Stomach smooth muscle (tissue), 2 donors: Measurements from ENCODE around the gene CD4.

Experiments
- H3K27ac ChIP-seq: one replicate; pipeline ENCODE4 v1.7.0; 2013; ENCODE audit warnings: mild to moderate bottlenecking, low read length, inconsistent platforms
- H3K27me3 ChIP-seq, 2 donors: one replicate each; pipeline ENCODE4 v1.7.0; 2013; ENCODE audit warnings: low read length in 2 of 2; ENCODE audit not compliant: insufficient read depth in 2 of 2, control insufficient read depth in 1 of 2
- H3K36me3 ChIP-seq, 2 donors: one replicate each; pipeline ENCODE4 v1.7.0; 2013; ENCODE audit warnings: low read length in 2 of 2; ENCODE audit not compliant: control insufficient read depth in 2 of 2, insufficient read depth in 2 of 2
- H3K4me1 ChIP-seq: one replicate; pipeline ENCODE4 v1.7.0; 2013; ENCODE audit warnings: low read length; ENCODE audit not compliant: control insufficient read depth, insufficient read depth
- H3K4me3 ChIP-seq, 2 donors: one replicate each; pipeline ENCODE4 v1.7.0; 2013; ENCODE audit warnings: low read length in 2 of 2
- H3K9ac ChIP-seq, 2 donors: one replicate each; pipeline ENCODE4 v1.7.0; 2013; ENCODE audit warnings: low read length in 2 of 2, mild to moderate bottlenecking in 1 of 2
- H3K9me3 ChIP-seq, 2 donors: one replicate each; pipeline ENCODE4 v1.7.0; 2013; ENCODE audit warnings: low read length in 2 of 2; ENCODE audit not compliant: control insufficient read depth in 2 of 2
- donor health status: healthy.
- donor health status: Pancreatic carcinoma.

Gene CD4

GRCh38 chr12:6771509-6772330 lies 17.6 kb upstream of the CD4 start:
- Histone ChIP-seq H3K4me1 (peaks cover 46% of the 10 kb centered on the region), H3K4me3 (no peak overlapping the region), H3K36me3 (peaks cover 11 to 13% of the 10 kb centered on the region in 2 donors), H3K9me3 (no peaks in the 10 kb centered on the region), H3K27me3 (no peaks in the 10 kb centered on the region), H3K27ac (peak overlapping the region; percentile 24), H3K9ac (no peak overlapping the region)

GRCh38 chr12:6772331-6772695 lies 17.0 kb upstream of the CD4 start, which contains the start of gene LAG3:
TSS of gene LAG3 (plus strand) at chr12:6772520. CDS start at chr12:6772853, 333 bp downstream.
- Histone ChIP-seq H3K36me3 (peaks cover 11 to 13% of the 10 kb centered on the region in 2 donors), H3K4me1 (peaks cover 46% of the 10 kb centered on the region), H3K9me3 (no peaks in the 10 kb centered on the region), H3K4me3 (peak within 1 kb of the TSS in 1 of 2 donors; percentile 57), H3K9ac (peak within 1 kb of the TSS in 1 of 2 donors; percentile 27), H3K27me3 (no peaks in the 10 kb centered on the region), H3K27ac (peak within 1 kb of the TSS; percentile 31)

- Histone ChIP-seq H3K27ac (peak overlapping the region; percentile 31), H3K27me3 (no peaks in the 10 kb centered on the region), H3K9me3 (no peaks in the 10 kb centered on the region), H3K36me3 (peaks cover 11 to 13% of the 10 kb centered on the region in 2 donors), H3K9ac (peak overlapping the region in 1 of 2 donors; percentile 27), H3K4me1 (peaks cover 46% of the 10 kb centered on the region), H3K4me3 (peak overlapping the region in 1 of 2 donors; percentile 57)
Observed at GRCh38 chr12:6772726-6773589, 16.4 kb upstream of the CD4 start.

GRCh38 chr12:6773590-6774351 lies 15.6 kb upstream of the CD4 start:
- Histone ChIP-seq H3K27ac (no peak overlapping the region), H3K27me3 (no peaks in the 10 kb centered on the region), H3K4me3 (peak overlapping the region; percentile 8 to 57), H3K9ac (peak overlapping the region in 1 of 2 donors; percentile 27), H3K36me3 (peaks cover 11 to 13% of the 10 kb centered on the region in 2 donors), H3K9me3 (no peaks in the 10 kb centered on the region), H3K4me1 (peaks cover 46% of the 10 kb centered on the region)

GRCh38 chr12:6774499-6775062 lies 14.7 kb upstream of the CD4 start:
- Histone ChIP-seq H3K4me3 (no peak overlapping the region), H3K27ac (no peak overlapping the region)

GRCh38 chr12:6775185-6776174 lies 13.8 kb upstream of the CD4 start:
- no peaks in the 10 kb centered on the region for H3K9me3 ChIP-seq
- no peak overlapping the region for H3K4me3 ChIP-seq
- H3K36me3 ChIP-seq, result peaks cover 6 to 11% of the 10 kb centered on the region in 2 donors
- no peak overlapping the region for H3K9ac ChIP-seq
- H3K27me3 ChIP-seq, result no peaks in the 10 kb centered on the region
- H3K27ac ChIP-seq, result no peak overlapping the region
- H3K4me1 ChIP-seq, result peaks cover 42% of the 10 kb centered on the region

More at GRCh38 chr12:6774499-6775062, 14.7 kb upstream of the CD4 start:
- Histone ChIP-seq H3K36me3 (peaks cover 11% of the 10 kb centered on the region in 2 donors), H3K27me3 (no peaks in the 10 kb centered on the region), H3K9me3 (no peaks in the 10 kb centered on the region), H3K4me1 (peaks cover 46% of the 10 kb centered on the region), H3K9ac (no peak overlapping the region)

- no peaks in the 10 kb centered on the region for H3K36me3 ChIP-seq
- H3K9ac ChIP-seq, result peak overlapping the region in 1 of 2 donors; percentile 65
- H3K9me3 ChIP-seq, result no peaks in the 10 kb centered on the region
- H3K4me1 ChIP-seq, result peaks cover 36% of the 10 kb centered on the region
- peak overlapping the region in 1 of 2 donors; percentile 79 for H3K4me3 ChIP-seq
- H3K27me3 ChIP-seq, result no peaks in the 10 kb centered on the region
- H3K27ac ChIP-seq, result peak overlapping the region; percentile 83
Observed at GRCh38 chr12:6777386-6777785, 11.9 kb upstream of the CD4 start.

GRCh38 chr12:6778217-6778573 lies 11.1 kb upstream of the CD4 start:
- Histone ChIP-seq H3K4me3 (peak overlapping the region; percentile 55 to 79), H3K27ac (peak overlapping the region; percentile 83), H3K9me3 (no peaks in the 10 kb centered on the region), H3K36me3 (no peaks in the 10 kb centered on the region), H3K4me1 (peaks cover 34% of the 10 kb centered on the region), H3K9ac (peak overlapping the region; percentile 65 to 68), H3K27me3 (no peaks in the 10 kb centered on the region)
